HepG2 (cell line): Measurements from ENCODE around the gene GYS1. TPM values are rescaled to one million over a fixed set of nuclear protein-coding genes. Genes with fewer than 3 reads are reported as not detected.

Experiments used
- ATAC-seq: fragments of 200-7000 bp; cut with Tn5 transposase; 3 replicates; pipeline ENCODE4 v1.9.1; 2020; ENCODE audit warnings: mild to moderate bottlenecking, moderate library complexity
- BruUV-seq: library from RNA; stranded (reverse); fragments of 400-500 nt; replicated peaks from 2 replicates; lab custom pipeline; 2021; lab: Mats Ljungman, UMichigan
- CTCF ChIA-PET: fragments of 300-600 bp; formaldehyde crosslinking; extraction: SDS; loops from one replicate; lab custom pipeline; 2021; ENCODE audit warnings: low total read pairs, inconsistent platforms, low intra/inter-chr PET ratio; lab: Yijun Ruan, JAX
- POLR2A ChIA-PET: fragments of 350-600 bp; sonication (Branson Sonifier 250); formaldehyde crosslinking; loops from one replicate; lab custom pipeline; 2020; ENCODE audit warnings: antibody characterized with exemption, inconsistent platforms; lab: Yijun Ruan, JAX
- DNase-seq: peaks from one replicate; pipeline ENCODE4 v3.0.0-alpha.2; 2015; ENCODE audit warnings: low spot score
- FAIRE-seq: peaks from 3 replicates; lab custom pipeline; 2011; peaks lifted over from hg19 to GRCh38; lab: Jason Lieb, UNC
- H2AFZ ChIP-seq: one replicate; pipeline ENCODE4 v1.6.1; 2011; ENCODE audit warnings: low read length, inconsistent platforms
- H3K27ac ChIP-seq: fragments of 300-600 bp; 3 replicates; pipeline ENCODE4 v1.8.0; 2011; ENCODE audit warnings: mixed run types, mild to moderate bottlenecking, mixed read lengths, low read length, inconsistent platforms; ENCODE audit not compliant: insufficient read depth; ENCODE audit errors: extremely low read length
- H3K27me3 ChIP-seq, 2 experiments: fragments of 200-600 bp in 1 of 2; 2 replicates in 1 of 2; 3 replicates in 1 of 2; pipeline versions ENCODE4 v1.6.0 to v1.8.0; 2011; ENCODE audit warnings: low read length in 2 of 2, mild to moderate bottlenecking in 2 of 2, moderate library complexity in 2 of 2, inconsistent platforms in 1 of 2; ENCODE audit not compliant: insufficient read depth in 2 of 2, control insufficient read depth in 1 of 2
- H3K36me3 ChIP-seq, 2 experiments: fragments of 200-600 bp in 1 of 2; replicated peaks in 1 of 2; 2 replicates in 1 of 2; 3 replicates in 1 of 2; pipeline versions ENCODE4 v1.5.1 to v1.8.0; 2011; ENCODE audit warnings: low read length in 2 of 2, inconsistent platforms in 1 of 2; ENCODE audit not compliant: insufficient read depth in 2 of 2, control insufficient read depth in 1 of 2
- H3K4me1 ChIP-seq: 2 replicates; pipeline ENCODE4 v1.5.1; 2012; ENCODE audit warnings: low read length, inconsistent platforms; ENCODE audit not compliant: insufficient read depth
- H3K4me2 ChIP-seq: 2 replicates; pipeline ENCODE4 v1.6.0; 2011; ENCODE audit warnings: low read depth, low read length, inconsistent platforms
- H3K4me3 ChIP-seq, 3 experiments: fragments of 200-600 bp in 1 of 3; sonication (generic), shearing (Covaris generic) in 1 of 3; replicated peaks in 1 of 3; 2 replicates each; pipeline ENCODE4 v1.5.1; 2011 to 2016; ENCODE audit warnings: low read length in 3 of 3, inconsistent platforms in 2 of 3, low read depth in 2 of 3, mild to moderate bottlenecking in 2 of 3, control low read depth in 1 of 3, mixed read lengths in 1 of 3; ENCODE audit not compliant: insufficient read depth in 1 of 3
- H3K79me2 ChIP-seq: one replicate; pipeline ENCODE4 v1.6.1; 2011; ENCODE audit warnings: low read length, inconsistent platforms; ENCODE audit not compliant: insufficient read depth
- H3K9ac ChIP-seq: 2 replicates; pipeline ENCODE4 v1.6.0; 2011; ENCODE audit warnings: mild to moderate bottlenecking, low read depth, low read length, inconsistent platforms; ENCODE audit not compliant: insufficient read depth
- H3K9me3 ChIP-seq: 2 replicates; pipeline ENCODE4 v1.5.1; 2012; ENCODE audit warnings: mild to moderate bottlenecking, low read length
- H4K20me1 ChIP-seq: 2 replicates; pipeline ENCODE4 v1.6.0; 2011; ENCODE audit warnings: inconsistent platforms, mild to moderate bottlenecking, low read length, moderate library complexity; ENCODE audit not compliant: insufficient read depth
- CBX5 ChIP-seq: sonication (generic); formaldehyde crosslinking; IDR thresholded peaks from 2 replicates; pipeline ENCODE4 v1.4.0; 2020; ENCODE audit warnings: missing genetic modification reagents, borderline replicate concordance
- FOXO4 ChIP-seq: sonication (generic); formaldehyde crosslinking; conservative IDR thresholded peaks from 2 replicates; pipeline ENCODE4 v1.8.1; 2023; ENCODE audit warnings: missing genetic modification reagents
- GABPB1 ChIP-seq: IDR thresholded peaks from 2 replicates; pipeline ENCODE4 v1.6.1; 2016; ENCODE audit warnings: mild to moderate bottlenecking, missing genetic modification reagents, moderate library complexity, missing compliant biosample characterization
- GZF1 ChIP-seq: sonication (generic); formaldehyde crosslinking; IDR thresholded peaks from 2 replicates; pipeline ENCODE4 v1.5.1; 2020; ENCODE audit warnings: mild to moderate bottlenecking, missing genetic modification reagents
- HOXA9 ChIP-seq: sonication (generic); formaldehyde crosslinking; IDR thresholded peaks from 2 replicates; pipeline ENCODE4 v1.8.1; 2022; ENCODE audit warnings: missing genetic modification reagents, mild to moderate bottlenecking, moderate library complexity, borderline replicate concordance
- IRX3 ChIP-seq: sonication (generic); formaldehyde crosslinking; IDR thresholded peaks from 2 replicates; pipeline ENCODE4 v1.8.1; 2023; ENCODE audit warnings: mild to moderate bottlenecking, low read depth, missing genetic modification reagents, borderline replicate concordance
- PCBP2 ChIP-seq: fragments of 200-400 bp; formaldehyde crosslinking; optimal IDR thresholded peaks from 2 replicates; pipeline ENCODE3; 2018; ENCODE audit warnings: low read length, low read depth; ENCODE audit not compliant: poor library complexity, severe bottlenecking
- RNF219 ChIP-seq: sonication (generic); formaldehyde crosslinking; IDR thresholded peaks from 2 replicates; pipeline ENCODE4 v1.5.0; 2020; ENCODE audit warnings: mild to moderate bottlenecking, missing genetic modification reagents
- TOPORS ChIP-seq: sonication (generic); formaldehyde crosslinking; IDR thresholded peaks from 2 replicates; pipeline ENCODE4 v1.8.0; 2023; ENCODE audit warnings: mild to moderate bottlenecking, missing genetic modification reagents
- YEATS4 ChIP-seq: sonication (generic); formaldehyde crosslinking; IDR thresholded peaks from 2 replicates; pipeline ENCODE4 v1.4.0; 2020; ENCODE audit warnings: missing genetic modification reagents, borderline replicate concordance
- ZNF350 ChIP-seq: sonication (generic); formaldehyde crosslinking; IDR thresholded peaks from 2 replicates; pipeline ENCODE4 v1.4.0; 2020; ENCODE audit warnings: mild to moderate bottlenecking, low read depth, missing genetic modification reagents, borderline replicate concordance
- ZNF577 ChIP-seq: sonication (generic); formaldehyde crosslinking; IDR thresholded peaks from 2 replicates; pipeline ENCODE4 v1.4.0; 2020; ENCODE audit warnings: mild to moderate bottlenecking, low read depth, missing genetic modification reagents, borderline replicate concordance
- ZNF891 ChIP-seq: sonication (generic); formaldehyde crosslinking; IDR thresholded peaks from 2 replicates; pipeline ENCODE4 v1.5.0; 2020; ENCODE audit warnings: mild to moderate bottlenecking, missing genetic modification reagents
- WGBS: methylation state at CpG from one replicate; pipeline ENCODE4 v1.1.6; 2017; ENCODE audit warnings: low lambda C conversion rate; 5-methylcytosine and 5-hydroxymethylcytosine counted together
- in situ Hi-C: cut with HindIII; loops from 2 replicates; pipeline ENCODE4 v1.10.0; 2017; ENCODE audit warnings: low pct_unique_long_range_greater_than_20kb; ENCODE audit not compliant: extremely low pct_ligation_motif_present
- intact Hi-C: fragments of 100-400 bp; cut with micrococcal nuclease; formaldehyde crosslinking; loops from one replicate; pipeline ENCODE4 v1.10.0; 2022; ENCODE audit not compliant: unreplicated experiment
- polyA plus RNA-seq, 8 experiments: library from polyadenylated mRNA; depleted of rRNA in 3 of 8; stranded (reverse) in 7 of 8; unstranded in 1 of 8; fragments of >200 nt; fragmentation: Illumina TruSeq in 4 of 8; extraction: Trizol in 4 of 8; gene quantifications; 2 replicates each; pipeline versions ENCODE4 v1.2.1 to v1.2.3, GENCODE V29; 2011 to 2016; ENCODE audit warnings: low read depth in 4 of 8, missing spikeins in 1 of 8, mixed read lengths in 1 of 8; ENCODE audit not compliant: insufficient read depth in 1 of 8
- total RNA-seq, 5 experiments: library from RNA; depleted of rRNA; stranded (reverse); fragments of >200 nt; fragmentation: Illumina TruSeq; extraction: Trizol; gene quantifications; 2 replicates each; pipeline ENCODE4 v1.2.3, GENCODE V29; 2016; ENCODE audit warnings: low read depth in 1 of 5
- TF ChIP-seq, protein P1 (sequence below): sonication (generic); formaldehyde crosslinking; IDR thresholded peaks from 2 replicates; pipeline ENCODE4 v1.5.0; 2020; ENCODE audit warnings: missing genetic modification reagents

Gene GYS1
- total and polyA plus RNA-seq, 2 of the 13 experiments (the other 11 are each of a cell fraction or from before 2014, with no cell fraction given): 18.4 to 42.1 TPM

- peak; percentile 63 for TF ChIP-seq PCBP2
- 0 out of 2 replicates have a peak, but pooled peaks have one; percentile 39 for TF ChIP-seq FOXO4 (CRISPR knock-in tag)
- TF ChIP-seq, all 625 proteins: peak for 27
Observed at GRCh38 chr19:48968179-48968661, 24.9 kb downstream of the GYS1 start (continued).

GRCh38 chr19:48967346-48968178 is 25.5 kb downstream of the GYS1 start:
- no peaks in the 10 kb centered on the region; a peak in 1 of 5 replicates for H3K27me3 ChIP-seq
- H3K4me1 ChIP-seq: peaks cover 26% of the 10 kb centered on the region
- peaks cover 33% of the 10 kb centered on the region for H4K20me1 ChIP-seq
- no peaks in the 10 kb centered on the region for H3K9me3 ChIP-seq
- H3K4me3 ChIP-seq: peak overlapping the region in 1 of 3 experiments; percentile 99; a peak in 3 of 6 replicates
- in situ Hi-C loops: no loop called here
- POLR2A ChIA-PET: interaction anchor here (0.8 to 5.6 kb wide), 20 partner anchors 8 to 179 kb away, joined by 3 to 153 read pairs (median 4); partner anchors contain the start of genes BAX, DHDH, GYS1 and NUCB1
- ATAC-seq (peak; percentile 4), DNase-seq (peak; percentile 74), FAIRE-seq (peak; percentile 92)
- intact Hi-C loops: loop anchor here (1.0 to 10.0 kb wide), 3 partner anchors 21 to 183 kb away; partner anchors contain the start of gene PPP1R15A
- WGBS: 17% methylated on average over 13 of the region's 14 CpGs
- H3K36me3 ChIP-seq: peaks cover 3 to 25% of the 10 kb centered on the region in 2 experiments
- H3K9ac ChIP-seq: peak overlapping the region; percentile 96; the same call in 1 of the 2 replicates
- H3K79me2 ChIP-seq: peaks cover 25% of the 10 kb centered on the region
- peak overlapping the region; percentile 86 for H3K27ac ChIP-seq
- no TSS peak for BruUV-seq
- peak overlapping the region; percentile 97 for H3K4me2 ChIP-seq
- H2AFZ ChIP-seq: no peak overlapping the region
- CTCF ChIA-PET: no interaction called here
- TF ChIP-seq RNF219 (CRISPR knock-in tag) (no peak; the same call in 1 of the 2 replicates), ZNF577 (CRISPR knock-in tag) (0 out of 2 replicates have a peak, but pooled peaks have one; percentile 66), GZF1 (no peak), GABPB1 (peak; percentile 42), CBX5 (CRISPR knock-in tag) (peak; percentile 76; the same call in 1 of the 2 replicates), HOXA9 (peak; percentile 56; the same call in 1 of the 2 replicates), ZNF891 (CRISPR knock-in tag) (0 out of 2 replicates have a peak, but pooled peaks have one; percentile 27), TOPORS (CRISPR knock-in tag) (no peak; the same call in 1 of the 2 replicates), IRX3 (CRISPR knock-in tag) (peak; percentile 14; the same call in 1 of the 2 replicates), YEATS4 (CRISPR knock-in tag) (peak; percentile 55; the same call in 1 of the 2 replicates), ZNF350 (CRISPR knock-in tag) (peak; percentile 64; the same call in 1 of the 2 replicates)
- TF ChIP-seq, protein P1, sequence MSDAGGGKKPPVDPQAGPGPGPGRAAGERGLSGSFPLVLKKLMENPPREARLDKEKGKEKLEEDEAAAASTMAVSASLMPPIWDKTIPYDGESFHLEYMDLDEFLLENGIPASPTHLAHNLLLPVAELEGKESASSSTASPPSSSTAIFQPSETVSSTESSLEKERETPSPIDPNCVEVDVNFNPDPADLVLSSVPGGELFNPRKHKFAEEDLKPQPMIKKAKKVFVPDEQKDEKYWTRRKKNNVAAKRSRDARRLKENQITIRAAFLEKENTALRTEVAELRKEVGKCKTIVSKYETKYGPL (CRISPR knock-in tag): peak; percentile 12; the same call in 1 of the 2 replicates
